Stimulated activated CD4-positive, alpha-beta T cell treated with anti-CD3 and anti-CD28 coated beads, Interleukin-4, amount 100 ng/mL, for 1 hour (primary cell): Measurements from ENCODE around the gene TMEM203.

Experiments
- DNase-seq: peaks from one replicate; pipeline ENCODE4 v3.0.0-alpha.2; 2020

The TMEM203 gene

DNA sequence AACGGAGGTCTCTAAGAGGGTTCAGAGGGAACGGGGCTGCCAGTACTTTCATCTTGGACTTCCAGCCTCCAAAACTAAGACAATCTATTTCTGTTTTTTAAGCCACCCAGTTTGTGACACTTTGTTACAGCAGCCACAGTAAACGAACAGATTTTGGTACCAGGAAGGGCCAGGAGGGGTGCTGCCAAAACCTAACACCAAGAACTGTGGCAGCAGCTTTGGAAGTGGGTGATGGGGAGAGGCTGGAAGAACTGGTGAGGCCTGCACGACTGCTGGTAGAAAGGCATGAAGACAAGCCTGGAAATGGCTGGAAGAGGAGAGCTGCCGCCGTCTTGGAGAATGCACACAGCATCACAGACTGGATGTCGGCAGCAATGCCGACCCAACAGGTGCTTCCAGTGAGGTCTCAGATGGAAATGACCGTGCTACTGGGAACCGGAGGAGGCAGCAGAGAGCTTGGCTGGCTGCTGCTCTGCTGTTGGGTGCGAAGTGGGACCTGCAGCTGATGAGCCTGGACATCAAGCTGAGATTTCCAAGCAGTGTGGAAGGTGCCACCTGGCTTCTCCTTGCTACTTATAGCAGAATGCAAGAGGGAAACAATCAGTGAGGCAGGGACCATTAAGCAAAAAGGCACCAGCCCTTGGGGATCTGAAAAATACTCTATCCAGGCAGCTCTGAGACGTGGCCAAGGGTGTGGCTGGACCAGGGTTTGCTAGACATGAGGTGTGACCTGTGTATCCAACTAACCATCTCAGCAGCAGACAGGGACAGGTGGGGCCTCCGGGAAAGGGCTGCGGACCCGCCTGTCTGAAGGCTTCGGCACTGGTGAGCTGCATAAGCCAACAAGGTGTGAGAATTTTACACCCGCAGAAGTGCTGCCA is 28.9 kb downstream of the TMEM203 start:
- peak; percentile 26 for DNase-seq

DNA sequence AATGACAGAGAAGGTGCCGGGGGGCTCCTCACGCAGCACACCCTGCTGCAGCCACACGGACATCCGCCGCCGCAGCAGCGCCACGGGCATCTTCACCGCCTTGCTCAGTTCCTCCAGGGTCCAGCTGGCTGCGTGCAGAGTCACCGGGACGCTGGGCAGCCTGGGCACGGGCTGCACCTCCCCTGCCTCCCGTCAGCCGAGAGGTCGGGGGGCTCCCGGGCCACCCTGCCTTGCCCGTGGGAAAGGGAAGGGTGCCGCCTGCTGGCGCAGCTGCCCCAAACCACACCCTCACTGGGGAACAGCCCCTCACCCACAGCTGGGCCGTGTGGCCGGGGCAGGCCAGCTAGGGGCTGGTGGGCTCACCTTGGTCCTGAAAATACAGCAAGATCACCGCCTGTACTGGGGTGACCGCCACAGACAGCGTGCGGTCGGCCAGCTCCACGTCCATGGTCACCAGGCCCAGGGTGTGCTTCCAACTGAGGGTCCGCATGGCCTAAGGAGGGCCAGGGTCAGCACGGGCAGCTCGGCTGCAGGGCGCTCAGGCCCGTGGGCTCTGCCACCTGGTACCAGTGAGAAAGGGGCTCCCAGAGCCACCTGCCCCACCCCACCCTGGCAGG is 30.0 kb downstream of the TMEM203 start:
- DNase-seq: no peak

DNA sequence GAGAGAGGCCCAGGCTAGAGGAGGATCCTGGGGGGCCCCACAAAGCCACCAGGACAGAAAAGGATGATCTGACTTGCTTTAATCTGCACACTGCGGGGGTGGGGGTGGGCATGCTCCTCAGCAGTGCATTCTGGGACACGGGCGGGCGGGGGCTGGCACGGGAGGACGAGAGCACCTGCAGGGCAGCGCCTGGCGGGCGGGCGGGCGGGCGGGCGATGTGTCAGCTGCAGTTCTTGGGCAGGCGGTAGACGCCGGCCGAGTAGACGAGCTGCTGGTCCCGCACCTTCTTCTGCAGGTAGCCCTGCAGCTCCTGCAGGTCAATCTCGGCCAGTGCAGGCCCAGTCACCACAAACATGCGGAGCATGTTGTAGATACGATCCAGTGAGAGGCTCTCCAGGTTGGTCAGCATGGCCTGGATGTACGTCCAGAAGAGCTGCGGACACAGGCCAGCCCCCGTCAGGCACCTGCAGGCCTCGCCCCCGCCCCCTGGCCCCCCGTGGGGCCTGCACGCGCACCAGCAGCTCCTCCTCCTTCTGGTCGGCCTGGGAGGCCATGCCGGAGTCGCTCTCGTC is 30.6 kb downstream of the TMEM203 start:
- peak; percentile 33 for DNase-seq

DNA sequence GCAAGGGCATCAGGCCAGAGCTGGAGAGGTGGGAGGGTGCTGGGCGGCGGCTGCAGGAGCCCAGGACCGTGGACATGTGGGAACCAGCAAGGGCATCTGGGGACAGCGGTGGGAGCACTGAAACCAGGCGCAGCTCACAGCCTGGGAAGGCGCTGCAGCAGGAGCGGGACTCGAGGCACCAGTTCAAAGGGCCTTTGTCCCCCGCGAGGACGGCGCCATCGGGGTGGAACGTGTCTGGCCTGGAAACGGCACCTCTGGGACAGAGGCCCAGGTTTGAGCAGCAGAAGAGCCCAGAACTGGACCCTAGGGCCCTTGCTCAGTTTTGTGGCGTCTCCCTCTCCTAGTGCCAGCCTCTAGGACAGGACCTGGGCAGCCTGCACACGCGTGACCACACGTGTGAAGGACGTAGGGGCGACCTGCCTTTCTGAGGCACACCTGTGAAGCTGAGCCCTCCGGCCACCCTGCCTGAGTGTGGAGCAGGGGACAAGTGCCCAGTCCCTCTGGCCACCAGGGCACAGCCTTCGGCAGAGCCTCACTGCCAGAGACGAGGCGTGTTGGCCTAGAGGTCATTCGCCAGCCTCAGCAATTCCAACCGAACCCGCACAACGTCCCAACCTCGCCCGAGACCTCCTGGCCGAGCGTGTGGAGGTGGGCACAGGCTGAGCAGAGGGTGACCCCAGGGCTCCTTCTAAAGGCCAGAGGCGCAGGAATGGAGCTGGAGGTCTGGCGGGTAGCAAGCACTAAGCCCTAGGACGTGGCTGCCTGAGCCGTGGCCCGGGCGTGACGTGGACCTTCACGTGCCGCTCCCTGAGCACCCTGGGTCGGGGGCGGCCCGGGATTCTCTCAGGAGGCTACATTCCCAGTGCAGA is 31.4 kb downstream of the TMEM203 start:
- DNase-seq: no peak

DNA sequence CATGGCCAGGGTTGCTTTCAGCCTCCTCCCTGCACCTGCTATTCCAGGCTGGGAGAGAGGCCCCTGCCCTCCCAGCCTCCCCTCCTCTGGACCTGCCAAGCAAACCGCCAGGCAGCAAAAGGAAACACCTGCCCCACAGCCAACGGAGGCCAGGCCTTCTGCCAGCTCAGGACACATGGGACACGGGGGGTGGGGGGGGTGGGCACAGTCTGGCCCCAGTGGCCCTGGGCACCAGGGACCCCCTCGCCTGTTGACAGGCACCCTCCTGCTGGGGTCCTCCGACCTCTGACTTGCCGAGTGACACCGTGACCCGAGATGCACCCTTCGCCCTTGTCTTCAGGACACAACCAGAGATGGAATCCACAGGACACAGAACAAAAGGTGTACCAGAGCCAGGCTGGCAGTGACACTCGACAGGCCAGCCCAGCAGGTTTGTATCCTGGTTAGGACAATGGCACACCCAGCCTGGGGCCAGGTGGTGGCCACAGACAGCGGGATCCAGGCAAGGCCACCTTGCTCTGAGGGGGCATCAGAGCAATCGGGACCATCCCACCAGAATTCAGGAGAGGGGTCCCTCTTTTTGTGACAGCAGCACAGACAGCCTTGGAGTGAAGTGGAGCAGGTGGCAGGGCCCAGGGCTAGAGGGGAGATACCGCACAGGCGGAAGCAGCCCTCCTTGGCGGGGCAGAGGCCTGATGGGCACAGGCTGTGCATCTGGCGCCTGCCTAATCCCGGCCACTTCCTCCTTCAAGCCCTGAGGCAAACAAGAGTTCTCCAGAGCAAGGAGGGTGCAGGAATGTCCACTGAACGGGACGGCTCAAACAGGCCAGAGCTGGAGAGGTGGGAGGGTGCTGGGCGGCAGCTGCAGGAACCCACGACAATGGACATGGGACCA is 32.3 kb downstream of the TMEM203 start:
- DNase-seq: no peak

DNA sequence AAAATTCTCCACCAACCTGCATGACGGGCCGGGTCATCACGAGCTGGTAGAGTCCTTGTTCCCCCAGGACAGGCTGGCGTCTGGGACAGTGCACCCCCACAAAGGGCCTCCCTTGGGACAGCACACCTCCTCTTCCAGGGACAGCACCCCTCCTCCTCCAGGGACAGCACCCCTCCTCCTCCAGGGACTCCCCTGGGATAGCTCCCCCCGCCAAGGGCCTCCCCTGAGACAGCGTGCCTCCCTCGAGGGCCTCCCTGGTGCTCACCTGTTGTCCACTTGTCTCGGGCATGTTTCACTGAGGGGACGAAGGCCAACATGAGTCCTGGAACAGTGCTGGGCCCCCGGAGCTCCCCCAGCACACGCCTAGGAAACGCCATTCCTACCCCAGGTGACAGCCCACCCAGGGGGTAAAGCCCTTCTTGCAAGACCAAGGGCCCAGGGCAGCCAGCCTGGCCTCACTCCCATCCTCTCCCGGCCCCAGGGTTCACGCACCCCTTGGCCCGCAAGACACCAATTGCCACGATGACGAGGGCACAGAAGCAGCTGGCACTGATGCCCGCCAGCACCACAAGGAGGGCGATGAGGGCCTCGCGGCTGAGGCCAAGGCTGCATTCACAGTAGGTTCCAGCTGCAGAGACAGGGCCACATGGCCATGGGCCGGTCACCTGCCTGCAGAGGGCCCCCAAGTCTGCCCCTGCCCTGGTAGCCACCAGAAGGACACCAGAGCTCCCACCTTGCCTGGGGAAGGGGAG is 34.1 kb downstream of the TMEM203 start:
- no peak for DNase-seq

DNA sequence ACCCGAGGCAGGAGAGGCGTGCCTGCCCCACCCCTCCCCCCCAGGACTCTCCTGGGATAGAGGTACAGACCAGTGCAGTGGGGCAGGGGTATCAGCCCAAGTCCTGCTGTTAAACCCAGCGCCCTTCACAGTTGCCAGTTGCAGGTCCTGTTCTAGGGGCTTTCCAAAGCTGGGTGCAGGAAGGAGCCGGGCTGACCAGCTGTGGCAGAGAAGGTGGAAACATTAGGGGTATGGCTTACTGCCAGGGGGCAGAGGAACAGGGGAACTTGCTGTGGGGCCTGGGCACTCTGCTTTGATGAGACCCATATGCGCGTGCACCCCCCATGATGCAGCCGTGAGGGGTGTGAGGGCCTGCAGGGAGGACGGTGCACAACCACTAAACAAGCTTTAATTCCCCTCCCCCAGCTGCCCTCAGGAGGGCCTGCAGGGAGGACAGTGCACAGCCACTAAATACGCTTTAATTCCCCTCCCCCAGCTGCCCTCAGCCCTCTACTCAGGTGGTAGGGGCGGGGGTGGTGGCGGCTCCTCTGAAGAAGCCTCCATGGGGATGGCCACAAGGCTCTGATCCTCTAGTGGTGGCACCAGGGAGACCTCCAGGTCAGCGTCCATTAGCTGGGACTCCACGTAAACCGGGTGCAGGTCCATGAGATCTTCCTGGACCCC is 34.8 kb downstream of the TMEM203 start:
- no peak for DNase-seq

DNA sequence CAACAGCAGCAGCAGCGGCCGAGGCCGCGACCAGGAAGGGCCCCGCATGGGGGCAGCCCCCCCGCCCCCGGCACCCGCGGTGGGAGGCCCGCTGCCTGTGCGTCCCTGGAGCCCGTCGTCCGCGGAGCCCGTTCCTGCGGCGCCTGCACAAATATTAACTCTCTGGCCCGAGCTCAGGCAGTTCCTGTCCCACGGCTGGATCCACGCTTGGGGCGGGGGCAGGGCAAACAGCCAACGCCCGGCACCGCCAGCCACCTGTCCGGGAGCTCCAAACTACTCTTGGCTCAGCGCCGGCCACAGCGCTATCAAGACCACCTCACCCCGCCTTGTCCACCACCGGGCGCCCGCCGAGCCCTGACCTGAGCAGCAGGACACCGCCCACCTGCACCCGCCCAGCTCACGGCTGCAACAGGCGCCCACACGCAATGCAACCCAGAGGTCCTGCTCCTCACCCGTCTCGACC is 35.5 kb downstream of the TMEM203 start, which contains the start of gene LRRC26:
TSS of gene LRRC26 (minus strand) at position 156 of the 463 bp plus-strand sequence. CDS start at position 48, 108 bp downstream.
- DNase-seq: no peak

DNA sequence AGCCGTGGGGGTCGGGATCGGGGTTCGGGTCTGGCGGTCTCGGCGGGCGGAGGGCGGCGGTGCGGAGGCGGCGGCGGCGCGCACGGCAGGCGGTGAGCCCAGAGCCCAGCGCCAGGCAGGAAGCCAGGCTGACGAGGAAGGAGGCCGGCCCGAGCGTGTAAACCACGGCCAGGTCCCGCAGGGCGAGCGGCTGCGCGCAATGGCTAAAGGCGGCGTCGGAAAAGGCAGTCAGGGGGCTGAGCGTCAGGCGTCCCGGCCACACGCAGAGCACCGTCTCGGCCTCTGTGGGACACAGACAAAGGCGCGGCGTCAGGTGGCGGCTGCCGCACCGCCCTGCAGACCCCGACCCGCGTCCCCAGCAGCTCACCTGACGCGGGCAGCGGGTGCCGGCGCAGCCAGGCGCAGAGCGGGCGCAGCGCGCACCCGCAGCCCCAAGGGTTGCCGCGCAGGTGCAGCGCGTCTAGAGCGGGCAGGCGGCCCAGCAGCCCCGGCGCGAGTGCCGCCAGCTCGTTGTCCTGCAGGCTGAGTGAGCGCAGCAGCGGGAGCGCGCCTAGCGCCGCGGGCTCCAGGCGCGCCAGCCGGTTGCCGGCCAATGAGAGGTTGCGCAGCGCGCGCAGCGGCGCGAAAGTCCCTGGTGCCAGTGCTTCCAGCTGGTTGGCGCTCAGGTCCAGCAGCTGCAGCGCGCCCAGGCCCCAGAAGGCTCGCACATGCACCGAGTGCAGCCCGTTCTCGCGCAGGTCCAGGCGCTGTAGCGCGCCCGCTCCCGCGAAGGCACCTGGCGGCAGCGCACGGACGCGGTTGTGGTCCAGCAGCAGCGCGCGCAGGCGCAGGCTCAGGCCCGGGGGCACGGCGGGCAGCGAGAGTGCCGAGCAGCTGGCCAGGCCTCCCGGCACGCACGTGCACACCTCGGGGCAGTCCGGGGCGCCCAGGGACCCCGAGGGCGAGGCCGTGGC is 36.3 kb downstream of the TMEM203 start:
- no peak for DNase-seq

DNA sequence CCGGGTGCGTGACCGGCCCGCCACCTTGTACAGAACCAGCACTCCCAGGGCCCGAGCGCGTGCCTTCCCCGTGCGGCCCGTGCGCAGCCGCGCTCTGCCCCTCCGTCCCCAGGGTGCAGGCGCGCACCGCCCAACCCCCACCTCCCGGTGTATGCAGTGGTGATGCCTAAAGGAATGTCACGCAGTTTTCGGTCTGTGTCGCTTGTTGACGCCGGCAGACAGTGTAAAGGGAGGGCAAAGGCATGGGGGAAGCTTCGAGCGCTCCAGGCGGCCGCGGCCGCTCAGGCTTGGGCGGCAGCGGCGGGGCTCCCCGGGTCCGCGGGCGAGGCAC is 36.9 kb downstream of the TMEM203 start:
- no peak for DNase-seq

DNA sequence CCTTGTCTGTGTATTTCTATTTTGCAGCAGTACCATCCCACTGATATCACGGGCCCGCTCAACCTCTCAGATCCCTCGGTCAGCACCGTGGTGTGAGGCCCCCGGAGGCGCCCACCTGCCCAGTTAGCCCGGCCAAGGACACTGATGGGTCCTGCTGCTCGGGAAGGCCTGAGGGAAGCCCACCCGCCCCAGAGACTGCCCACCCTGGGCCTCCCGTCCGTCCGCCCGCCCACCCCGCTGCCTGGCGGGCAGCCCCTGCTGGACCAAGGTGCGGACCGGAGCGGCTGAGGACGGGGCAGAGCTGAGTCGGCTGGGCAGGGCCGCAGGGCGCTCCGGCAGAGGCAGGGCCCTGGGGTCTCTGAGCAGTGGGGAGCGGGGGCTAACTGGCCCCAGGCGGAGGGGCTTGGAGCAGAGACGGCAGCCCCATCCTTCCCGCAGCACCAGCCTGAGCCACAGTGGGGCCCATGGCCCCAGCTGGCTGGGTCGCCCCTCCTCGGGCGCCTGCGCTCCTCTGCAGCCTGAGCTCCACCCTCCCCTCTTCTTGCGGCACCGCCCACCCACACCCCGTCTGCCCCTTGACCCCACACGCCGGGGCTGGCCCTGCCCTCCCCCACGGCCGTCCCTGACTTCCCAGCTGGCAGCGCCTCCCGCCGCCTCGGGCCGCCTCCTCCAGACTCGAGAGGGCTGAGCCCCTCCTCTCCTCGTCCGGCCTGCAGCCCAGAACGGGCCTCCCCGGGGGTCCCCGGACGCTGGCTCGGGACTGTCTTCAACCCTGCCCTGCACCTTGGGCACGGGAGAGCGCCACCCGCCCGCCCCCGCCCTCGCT is 37.5 kb downstream of the TMEM203 start:
- no peak for DNase-seq

DNA sequence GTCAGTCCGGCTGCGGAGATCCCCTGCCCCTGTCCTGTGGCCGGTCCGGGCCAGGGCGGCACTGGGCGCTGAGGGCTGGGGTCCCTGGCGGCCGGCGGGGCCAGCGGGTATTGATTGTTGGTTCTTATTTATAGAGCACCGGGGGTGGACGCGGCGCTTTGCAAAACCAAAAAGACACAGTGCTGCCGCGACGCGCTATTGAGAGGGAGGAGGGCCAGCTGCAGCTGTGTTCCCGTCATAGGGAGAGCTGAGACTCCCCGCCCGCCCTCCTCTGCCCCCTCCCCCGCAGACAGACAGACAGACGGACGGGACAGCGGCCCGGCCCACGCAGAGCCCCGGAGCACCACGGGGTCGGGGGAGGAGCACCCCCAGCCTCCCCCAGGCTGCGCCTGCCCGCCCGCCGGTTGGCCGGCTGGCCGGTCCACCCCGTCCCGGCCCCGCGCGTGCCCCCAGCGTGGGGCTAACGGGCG is 38.1 kb downstream of the TMEM203 start:
- no peak for DNase-seq

DNA sequence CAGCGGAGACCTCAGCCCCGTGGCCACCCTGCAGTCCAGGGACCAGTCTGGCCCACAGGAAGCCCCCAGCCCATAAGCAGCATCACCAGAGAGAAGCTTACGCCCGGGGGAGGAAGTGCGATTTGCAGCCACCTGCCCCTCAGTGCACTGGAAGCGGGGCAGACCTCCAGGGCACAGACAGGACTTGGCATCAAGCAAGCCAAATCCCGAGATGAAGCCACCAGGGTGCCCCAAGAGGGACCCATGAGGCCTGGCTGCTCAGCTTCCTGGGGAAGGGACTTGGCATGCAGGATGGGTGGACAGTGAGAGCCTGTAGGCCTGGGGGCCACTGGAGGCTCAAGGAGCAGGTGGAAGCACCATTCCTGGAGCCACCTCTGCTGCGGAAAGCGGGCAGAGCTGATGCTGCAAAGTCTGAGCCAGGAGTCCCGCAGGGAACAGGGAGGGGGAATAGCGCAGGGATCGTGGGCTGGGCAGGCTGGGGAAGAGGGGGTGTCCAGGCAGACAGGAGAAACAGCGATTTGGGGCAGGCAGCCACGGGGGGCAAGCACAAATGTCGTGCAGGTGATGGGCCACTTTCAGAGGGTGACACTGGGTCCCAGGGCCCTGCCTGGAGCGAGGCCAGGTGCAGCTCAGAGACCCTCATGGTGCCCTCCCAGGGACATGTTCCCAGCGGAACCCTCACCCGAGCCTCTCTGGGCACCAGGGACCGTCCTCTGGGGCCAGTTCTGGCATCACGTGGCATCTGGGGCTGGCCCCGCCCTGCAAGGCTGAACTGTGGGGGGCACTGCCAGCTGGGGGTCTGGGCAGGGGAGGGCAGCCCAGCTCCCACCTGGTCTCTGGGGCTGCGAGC is 38.8 kb downstream of the TMEM203 start:
- no peak for DNase-seq

DNA sequence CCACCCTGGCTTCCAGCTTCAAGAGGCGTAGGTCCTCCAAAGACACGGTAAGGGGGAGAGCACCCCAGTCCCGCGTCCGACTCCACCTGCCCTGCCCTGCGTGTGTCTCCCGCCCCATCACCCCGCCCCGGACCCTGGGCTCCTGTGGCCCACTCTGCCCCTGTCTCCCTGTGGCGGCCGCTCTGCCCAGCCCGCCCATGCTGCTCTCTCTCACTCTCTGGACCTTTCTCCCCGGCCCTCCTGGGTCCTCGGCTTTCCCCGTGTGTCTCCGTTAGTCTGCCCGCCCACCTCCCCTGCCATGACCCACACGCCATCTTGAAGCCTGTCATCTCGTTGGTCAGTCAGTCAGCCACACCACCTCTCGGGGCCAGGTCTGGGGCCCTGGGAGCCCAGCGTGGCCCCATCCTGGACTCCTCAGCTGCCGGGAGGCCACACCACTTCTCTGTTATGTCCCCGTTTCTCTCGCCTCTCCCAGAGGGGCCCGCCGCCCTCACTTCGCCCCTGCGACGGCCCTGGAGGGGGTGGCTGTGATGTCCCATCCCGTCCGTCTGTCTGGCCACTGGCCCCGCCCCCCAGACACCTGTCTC is 40.1 kb downstream of the TMEM203 start:
- no peak for DNase-seq

DNA sequence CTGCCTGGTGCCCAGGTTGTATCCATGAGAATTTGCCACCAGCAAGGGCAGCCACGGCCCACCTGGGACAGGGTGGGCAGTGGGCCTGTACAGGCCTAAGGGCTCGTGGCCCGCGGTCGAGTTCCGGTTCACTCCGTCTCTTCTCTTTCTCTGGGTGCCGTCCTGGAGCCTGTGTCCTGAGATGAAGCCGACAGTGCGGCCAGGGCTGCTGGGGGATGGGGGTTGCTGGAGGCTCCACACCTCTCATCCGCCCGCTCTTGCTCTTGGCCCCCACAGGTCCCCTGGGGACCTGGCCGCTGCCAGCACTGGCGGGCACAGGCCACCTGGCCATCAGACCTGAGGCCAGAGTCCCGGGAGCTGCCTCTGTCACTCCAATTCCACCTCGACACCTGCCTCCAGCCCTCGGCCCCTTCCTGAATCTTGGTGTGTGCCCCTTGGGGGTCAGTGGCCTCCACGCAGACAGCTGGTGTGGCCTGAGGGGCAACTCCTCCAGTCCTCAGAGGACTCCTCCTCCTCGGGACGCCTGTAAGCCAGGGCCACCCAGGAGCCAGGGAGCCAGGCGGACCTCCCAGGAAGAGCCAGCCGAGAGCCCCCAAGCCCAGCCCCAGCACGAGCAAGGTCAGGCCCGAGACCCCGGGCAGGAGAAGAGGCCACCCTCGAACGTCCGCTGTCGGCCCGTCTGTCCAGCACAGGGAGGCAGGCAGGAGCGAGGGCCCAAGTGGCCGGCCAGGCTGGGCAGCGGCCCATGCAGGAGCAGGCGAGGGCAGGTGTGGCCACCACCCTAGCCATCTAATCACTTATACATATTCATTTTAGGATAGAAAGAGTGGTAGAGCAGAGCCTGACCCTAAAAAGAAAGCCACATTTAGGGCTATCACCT is 40.8 kb downstream of the TMEM203 start:
- DNase-seq: no peak

DNA sequence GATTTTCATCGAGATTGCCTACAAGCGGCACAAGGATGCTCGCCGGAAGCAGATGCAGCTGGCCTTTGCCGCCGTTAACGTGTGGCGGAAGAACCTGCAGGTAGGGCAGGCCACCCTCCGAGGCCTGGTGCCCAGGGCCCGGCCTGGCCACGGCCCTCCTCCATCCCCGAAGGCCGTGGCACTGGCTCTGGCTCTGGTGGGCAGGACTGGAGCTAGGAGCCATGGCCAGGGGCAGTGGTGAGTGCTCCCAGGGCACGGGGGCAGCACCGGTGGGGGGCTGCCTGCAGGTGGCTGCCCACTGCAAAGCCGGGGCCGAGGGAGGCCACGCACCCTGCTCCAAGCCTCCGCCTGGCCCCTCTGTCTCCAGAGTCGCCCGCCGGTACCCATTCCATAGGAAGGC is 41.6 kb downstream of the TMEM203 start:
- DNase-seq: no peak
